HepG2 (cell line): ENCODE measurements around the gene MON1A. TPM values are rescaled to one million over a fixed set of nuclear protein-coding genes. Genes with fewer than 3 reads are reported as not detected.

Experiments used
- EP300 ChIP-seq, 3 experiments: sonication (generic) in 1 of 3; formaldehyde crosslinking in 1 of 3; IDR thresholded peaks; 2 replicates each; pipeline versions ENCODE4 v1.5.1 to v1.6.1; 2011 to 2020; ENCODE audit warnings: low read depth in 2 of 3, low read length in 2 of 3, borderline replicate concordance in 1 of 3, improper control_type of control experiment in 1 of 3, mild to moderate bottlenecking in 1 of 3, missing genetic modification reagents in 1 of 3, moderate library complexity in 1 of 3
- HMGXB4 ChIP-seq, 2 experiments: sonication (generic) in 1 of 2; formaldehyde crosslinking in 1 of 2; IDR thresholded peaks; 2 replicates each; pipeline versions ENCODE4 v1.4.0 to v1.6.1; 2018 to 2020; ENCODE audit warnings: missing genetic modification reagents in 2 of 2, borderline replicate concordance in 1 of 2, low read depth in 1 of 2, mild to moderate bottlenecking in 1 of 2, missing biosample characterization in 1 of 2
- NFE2 ChIP-seq: sonication (generic); formaldehyde crosslinking; IDR thresholded peaks from 2 replicates; pipeline ENCODE4 v1.4.0; 2020; ENCODE audit warnings: missing genetic modification reagents
- NFRKB ChIP-seq: fragments of 450-650 bp; IDR thresholded peaks from 2 replicates; pipeline ENCODE4 v1.6.1; 2017
- PHF21A ChIP-seq: sonication (generic); formaldehyde crosslinking; IDR thresholded peaks from 2 replicates; pipeline ENCODE4 v1.5.0; 2020; ENCODE audit warnings: mild to moderate bottlenecking, missing genetic modification reagents
- RXRB ChIP-seq: IDR thresholded peaks from 2 replicates; pipeline ENCODE4 v1.6.1; 2016; ENCODE audit warnings: borderline replicate concordance, missing genetic modification reagents, missing compliant biosample characterization
- SOX6 ChIP-seq, 2 experiments: fragments of 450-650 bp in 1 of 2; sonication (generic) in 1 of 2; formaldehyde crosslinking in 1 of 2; IDR thresholded peaks; 2 replicates each; pipeline versions ENCODE4 v1.4.0 to v1.6.1; 2017 to 2020; ENCODE audit warnings: antibody characterized with exemption in 1 of 2, mild to moderate bottlenecking in 1 of 2, missing genetic modification reagents in 1 of 2
- TEAD2 ChIP-seq: sonication (generic); formaldehyde crosslinking; IDR thresholded peaks from 2 replicates; pipeline ENCODE4 v1.9.0; 2021; ENCODE audit warnings: missing genetic modification reagents
- TFE3 ChIP-seq: IDR thresholded peaks from 2 replicates; pipeline ENCODE4 v1.6.1; 2016
- ZGPAT ChIP-seq: IDR thresholded peaks from 2 replicates; pipeline ENCODE4 v1.6.1; 2016; ENCODE audit warnings: mild to moderate bottlenecking
- ZNF101 ChIP-seq: sonication (generic); formaldehyde crosslinking; IDR thresholded peaks from 2 replicates; pipeline ENCODE4 v1.4.0; 2020; ENCODE audit warnings: mild to moderate bottlenecking, low read depth, missing genetic modification reagents, borderline replicate concordance
- ZNF136 ChIP-seq: sonication (generic); formaldehyde crosslinking; IDR thresholded peaks from 2 replicates; pipeline ENCODE4 v1.8.1; 2022; ENCODE audit warnings: low read depth, mild to moderate bottlenecking, moderate library complexity, missing genetic modification reagents
- ZNF230 ChIP-seq: sonication (generic); formaldehyde crosslinking; IDR thresholded peaks from 2 replicates; pipeline ENCODE4 v1.4.0; 2020; ENCODE audit warnings: mild to moderate bottlenecking, missing genetic modification reagents
- ZNF644 ChIP-seq: IDR thresholded peaks from 2 replicates; pipeline ENCODE4 v1.6.1; 2016; ENCODE audit warnings: low read depth
- ZNF75D ChIP-seq: sonication (generic); formaldehyde crosslinking; IDR thresholded peaks from 2 replicates; pipeline ENCODE4 v1.8.1; 2023; ENCODE audit warnings: missing genetic modification reagents, mild to moderate bottlenecking, borderline replicate concordance
- polyA plus RNA-seq, 8 experiments: library from polyadenylated mRNA; depleted of rRNA in 3 of 8; stranded (reverse) in 7 of 8; unstranded in 1 of 8; fragments of >200 nt; fragmentation: Illumina TruSeq in 4 of 8; extraction: Trizol in 4 of 8; gene quantifications; 2 replicates each; pipeline versions ENCODE4 v1.2.1 to v1.2.3, GENCODE V29; 2011 to 2016; ENCODE audit warnings: low read depth in 4 of 8, missing spikeins in 1 of 8, mixed read lengths in 1 of 8; ENCODE audit not compliant: insufficient read depth in 1 of 8
- total RNA-seq, 5 experiments: library from RNA; depleted of rRNA; stranded (reverse); fragments of >200 nt; fragmentation: Illumina TruSeq; extraction: Trizol; gene quantifications; 2 replicates each; pipeline ENCODE4 v1.2.3, GENCODE V29; 2016; ENCODE audit warnings: low read depth in 1 of 5
- TF ChIP-seq, protein P1 (sequence below): IDR thresholded peaks from 2 replicates; pipeline ENCODE4 v1.6.1; 2016; ENCODE audit warnings: missing compliant biosample characterization, missing genetic modification reagents, borderline replicate concordance
- TF ChIP-seq, protein P2 (sequence below): sonication (generic); formaldehyde crosslinking; IDR thresholded peaks from 2 replicates; pipeline ENCODE4 v1.5.0; 2020; ENCODE audit warnings: missing genetic modification reagents, mild to moderate bottlenecking, borderline replicate concordance
- TF ChIP-seq, protein P3 (sequence below): sonication (generic); formaldehyde crosslinking; conservative IDR thresholded peaks from 2 replicates; pipeline ENCODE4 v1.4.0; 2020; ENCODE audit warnings: missing genetic modification reagents
- TF ChIP-seq, protein P4 (sequence below): sonication (generic); formaldehyde crosslinking; IDR thresholded peaks from 2 replicates; pipeline ENCODE4 v1.8.1; 2023; ENCODE audit warnings: missing genetic modification reagents, inconsistent platforms, borderline replicate concordance

Gene MON1A
- total and polyA plus RNA-seq, 2 of the 13 experiments (the other 11 are each of a cell fraction or from before 2014, with no cell fraction given), result 4.6 to 9.0 TPM

DNA sequence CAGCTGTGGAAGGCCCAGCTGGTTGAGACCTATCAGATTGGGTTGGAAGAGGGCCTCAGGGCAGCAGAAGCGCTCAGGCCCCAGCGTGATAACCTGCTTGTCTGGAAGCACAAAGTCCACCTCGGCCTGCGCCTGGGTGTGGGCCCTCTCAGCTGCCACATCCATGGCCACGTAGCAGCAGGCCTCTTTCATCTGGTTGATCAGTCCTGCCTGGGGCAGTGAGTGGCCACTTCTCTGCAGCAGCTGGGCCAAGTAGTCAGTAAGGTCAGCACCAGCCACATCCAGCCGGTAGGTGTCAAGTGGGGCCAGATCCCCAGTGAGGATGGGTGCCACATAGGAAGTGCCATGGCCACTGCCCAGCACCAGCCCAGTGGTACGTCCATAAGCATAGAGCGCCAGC lies 56.0 kb downstream of the MON1A start (continued):
- no peak for TF ChIP-seq ZNF75D (CRISPR knock-in tag)
- TF ChIP-seq EP300 (IDR thresholded peaks at IDR 0.05; ENCODE audit: low read depth in 2 of 2, low read length in 2 of 2), result no peak
- TF ChIP-seq EP300 (CRISPR knock-in tag; IDR thresholded peaks at IDR 0.05; ENCODE audit: borderline replicate concordance), result no peak
- no peak for TF ChIP-seq TEAD2 (CRISPR knock-in tag)
- 0 out of 2 replicates have a peak, but pooled peaks have one; percentile 30 for TF ChIP-seq TFE3 (CRISPR knock-in tag)
- TF ChIP-seq ZNF136 (CRISPR knock-in tag), result no peak
- TF ChIP-seq ZNF230 (CRISPR knock-in tag), result peak; percentile 2; the same call in 1 of the 2 replicates
- TF ChIP-seq, protein P1, sequence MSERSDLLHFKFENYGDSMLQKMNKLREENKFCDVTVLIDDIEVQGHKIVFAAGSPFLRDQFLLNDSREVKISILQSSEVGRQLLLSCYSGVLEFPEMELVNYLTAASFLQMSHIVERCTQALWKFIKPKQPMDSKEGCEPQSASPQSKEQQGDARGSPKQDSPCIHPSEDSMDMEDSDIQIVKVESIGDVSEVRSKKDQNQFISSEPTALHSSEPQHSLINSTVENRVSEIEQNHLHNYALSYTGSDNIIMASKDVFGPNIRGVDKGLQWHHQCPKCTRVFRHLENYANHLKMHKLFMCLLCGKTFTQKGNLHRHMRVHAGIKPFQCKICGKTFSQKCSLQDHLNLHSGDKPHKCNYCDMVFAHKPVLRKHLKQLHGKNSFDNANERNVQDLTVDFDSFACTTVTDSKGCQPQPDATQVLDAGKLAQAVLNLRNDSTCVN, result peak; percentile 48; the same call in 1 of the 2 replicates
- no peak for TF ChIP-seq PHF21A (CRISPR knock-in tag)
- peak; percentile 62 for TF ChIP-seq ZGPAT (CRISPR knock-in tag)
- no peak for TF ChIP-seq ZNF101 (CRISPR knock-in tag)
- peak; percentile 64; the same call in 1 of the 2 replicates for TF ChIP-seq ZNF644 (CRISPR knock-in tag)
- no peak for TF ChIP-seq SOX6 (IDR thresholded peaks at IDR 0.05)
- peak; percentile 58 for TF ChIP-seq SOX6 (CRISPR knock-in tag; IDR thresholded peaks at IDR 0.05)
- no peak; the same call in 1 of the 2 replicates for TF ChIP-seq NFE2 (CRISPR knock-in tag)
- TF ChIP-seq, protein P2, sequence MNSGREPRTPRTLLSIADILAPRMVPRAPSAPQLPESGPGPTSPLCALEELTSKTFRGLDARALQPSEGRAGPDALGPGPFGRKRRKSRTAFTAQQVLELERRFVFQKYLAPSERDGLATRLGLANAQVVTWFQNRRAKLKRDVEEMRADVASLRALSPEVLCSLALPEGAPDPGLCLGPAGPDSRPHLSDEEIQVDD (CRISPR knock-in tag), result no peak
- no peak for TF ChIP-seq NFRKB
- TF ChIP-seq HMGXB4 (CRISPR knock-in tag; IDR thresholded peaks at IDR 0.05; ENCODE audit: borderline replicate concordance in 1 of 2, low read depth in 1 of 2), result no peak
- peak; percentile 42; the same call in 1 of the 2 replicates for TF ChIP-seq RXRB
- TF ChIP-seq, protein P3, sequence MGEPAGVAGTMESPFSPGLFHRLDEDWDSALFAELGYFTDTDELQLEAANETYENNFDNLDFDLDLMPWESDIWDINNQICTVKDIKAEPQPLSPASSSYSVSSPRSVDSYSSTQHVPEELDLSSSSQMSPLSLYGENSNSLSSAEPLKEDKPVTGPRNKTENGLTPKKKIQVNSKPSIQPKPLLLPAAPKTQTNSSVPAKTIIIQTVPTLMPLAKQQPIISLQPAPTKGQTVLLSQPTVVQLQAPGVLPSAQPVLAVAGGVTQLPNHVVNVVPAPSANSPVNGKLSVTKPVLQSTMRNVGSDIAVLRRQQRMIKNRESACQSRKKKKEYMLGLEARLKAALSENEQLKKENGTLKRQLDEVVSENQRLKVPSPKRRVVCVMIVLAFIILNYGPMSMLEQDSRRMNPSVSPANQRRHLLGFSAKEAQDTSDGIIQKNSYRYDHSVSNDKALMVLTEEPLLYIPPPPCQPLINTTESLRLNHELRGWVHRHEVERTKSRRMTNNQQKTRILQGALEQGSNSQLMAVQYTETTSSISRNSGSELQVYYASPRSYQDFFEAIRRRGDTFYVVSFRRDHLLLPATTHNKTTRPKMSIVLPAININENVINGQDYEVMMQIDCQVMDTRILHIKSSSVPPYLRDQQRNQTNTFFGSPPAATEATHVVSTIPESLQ (CRISPR knock-in tag), result no peak
- TF ChIP-seq, protein P4, sequence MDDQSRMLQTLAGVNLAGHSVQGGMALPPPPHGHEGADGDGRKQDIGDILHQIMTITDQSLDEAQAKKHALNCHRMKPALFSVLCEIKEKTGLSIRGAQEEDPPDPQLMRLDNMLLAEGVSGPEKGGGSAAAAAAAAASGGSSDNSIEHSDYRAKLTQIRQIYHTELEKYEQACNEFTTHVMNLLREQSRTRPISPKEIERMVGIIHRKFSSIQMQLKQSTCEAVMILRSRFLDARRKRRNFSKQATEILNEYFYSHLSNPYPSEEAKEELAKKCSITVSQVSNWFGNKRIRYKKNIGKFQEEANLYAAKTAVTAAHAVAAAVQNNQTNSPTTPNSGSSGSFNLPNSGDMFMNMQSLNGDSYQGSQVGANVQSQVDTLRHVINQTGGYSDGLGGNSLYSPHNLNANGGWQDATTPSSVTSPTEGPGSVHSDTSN (CRISPR knock-in tag), result no peak
